ENCODE data around the gene KLHL30.

KLHL30 gene

GRCh38 chr2:238138331-238139195, at the start of gene KLHL30:
Gene KLHL30 (plus strand): TSS chr2:238138668. CDS start chr2:238140755, 2,087 bp downstream.
- Histone ChIP-seq H3K4me1 (ENCODE audit: control insufficient read depth, insufficient read depth, low read length) (peaks cover 16% of the 10 kb centered on the region), H3K9ac (ENCODE audit: low read length) (no peak within 1 kb of the TSS), H3K4me3 (ENCODE audit: low read length) (no peak within 1 kb of the TSS), H3K36me3 (ENCODE audit: control insufficient read depth, insufficient read depth, low read length, severe bottlenecking) (no peaks in the 10 kb centered on the region), H3K9me3 (ENCODE audit: control insufficient read depth, low read length) (no peaks in the 10 kb centered on the region), H3K27me3 (replicated peaks; ENCODE audit: control insufficient read depth, insufficient read depth, low read length) (no peaks in the 10 kb centered on the region)
- DNase-seq (ENCODE audit: low read depth), result no peak

- Histone ChIP-seq H3K4me1 (ENCODE audit: control insufficient read depth, insufficient read depth, low read length) (no peaks in the 10 kb centered on the region), H3K36me3 (ENCODE audit: control insufficient read depth, insufficient read depth, low read length, severe bottlenecking) (no peaks in the 10 kb centered on the region), H3K9ac (ENCODE audit: low read length) (no peak overlapping the region), H3K4me3 (ENCODE audit: low read length) (no peak overlapping the region), H3K9me3 (ENCODE audit: control insufficient read depth, low read length) (no peaks in the 10 kb centered on the region), H3K27me3 (replicated peaks; ENCODE audit: control insufficient read depth, insufficient read depth, low read length) (no peaks in the 10 kb centered on the region)
- no peak for DNase-seq (ENCODE audit: low read depth)
Observed at GRCh38 chr2:238090887-238091286, 47.6 kb upstream of the KLHL30 start.

GRCh38 chr2:238091436-238092060, 46.9 kb upstream of the KLHL30 start:
- Histone ChIP-seq H3K27me3 (replicated peaks; ENCODE audit: control insufficient read depth, insufficient read depth, low read length) (no peaks in the 10 kb centered on the region), H3K4me1 (ENCODE audit: control insufficient read depth, insufficient read depth, low read length) (no peaks in the 10 kb centered on the region), H3K9ac (ENCODE audit: low read length) (no peak overlapping the region), H3K4me3 (ENCODE audit: low read length) (no peak overlapping the region), H3K36me3 (ENCODE audit: control insufficient read depth, insufficient read depth, low read length, severe bottlenecking) (no peaks in the 10 kb centered on the region), H3K9me3 (ENCODE audit: control insufficient read depth, low read length) (no peaks in the 10 kb centered on the region)
- no peak for DNase-seq (ENCODE audit: low read depth)

GRCh38 chr2:238092486-238093035, 45.9 kb upstream of the KLHL30 start:
- no peaks in the 10 kb centered on the region for H3K9me3 ChIP-seq (ENCODE audit: control insufficient read depth, low read length)
- no peak overlapping the region for H3K4me3 ChIP-seq (ENCODE audit: low read length)
- DNase-seq (ENCODE audit: low read depth), result no peak

GRCh38 chr2:238093181-238094140, 45.0 kb upstream of the KLHL30 start:
- Histone ChIP-seq H3K9me3 (ENCODE audit: control insufficient read depth, low read length) (no peaks in the 10 kb centered on the region), H3K27me3 (replicated peaks; ENCODE audit: control insufficient read depth, insufficient read depth, low read length) (no peaks in the 10 kb centered on the region), H3K9ac (ENCODE audit: low read length) (no peak overlapping the region), H3K4me3 (ENCODE audit: low read length) (no peak overlapping the region), H3K4me1 (ENCODE audit: control insufficient read depth, insufficient read depth, low read length) (no peaks in the 10 kb centered on the region), H3K36me3 (ENCODE audit: control insufficient read depth, insufficient read depth, low read length, severe bottlenecking) (no peaks in the 10 kb centered on the region)
- no peak for DNase-seq (ENCODE audit: low read depth)

More at GRCh38 chr2:238092486-238093035, 45.9 kb upstream of the KLHL30 start:
- Histone ChIP-seq H3K9ac (ENCODE audit: low read length) (no peak overlapping the region), H3K27me3 (replicated peaks; ENCODE audit: control insufficient read depth, insufficient read depth, low read length) (no peaks in the 10 kb centered on the region), H3K4me1 (ENCODE audit: control insufficient read depth, insufficient read depth, low read length) (no peaks in the 10 kb centered on the region), H3K36me3 (ENCODE audit: control insufficient read depth, insufficient read depth, low read length, severe bottlenecking) (no peaks in the 10 kb centered on the region)

GRCh38 chr2:238094438-238095022, 43.9 kb upstream of the KLHL30 start:
- no peak overlapping the region for H3K4me3 ChIP-seq (ENCODE audit: low read length)
- no peaks in the 10 kb centered on the region for H3K4me1 ChIP-seq (ENCODE audit: control insufficient read depth, insufficient read depth, low read length)
- H3K9ac ChIP-seq (ENCODE audit: low read length), result no peak overlapping the region
- DNase-seq (ENCODE audit: low read depth), result no peak
- no peaks in the 10 kb centered on the region for H3K9me3 ChIP-seq (ENCODE audit: control insufficient read depth, low read length)
- H3K36me3 ChIP-seq (ENCODE audit: control insufficient read depth, insufficient read depth, low read length, severe bottlenecking), result no peaks in the 10 kb centered on the region
- no peaks in the 10 kb centered on the region for H3K27me3 ChIP-seq (replicated peaks; ENCODE audit: control insufficient read depth, insufficient read depth, low read length)

GRCh38 chr2:238095143-238095542, 43.3 kb upstream of the KLHL30 start:
- Histone ChIP-seq H3K4me3 (ENCODE audit: low read length) (no peak overlapping the region), H3K27me3 (replicated peaks; ENCODE audit: control insufficient read depth, insufficient read depth, low read length) (no peaks in the 10 kb centered on the region), H3K4me1 (ENCODE audit: control insufficient read depth, insufficient read depth, low read length) (no peaks in the 10 kb centered on the region), H3K36me3 (ENCODE audit: control insufficient read depth, insufficient read depth, low read length, severe bottlenecking) (no peaks in the 10 kb centered on the region), H3K9ac (ENCODE audit: low read length) (no peak overlapping the region), H3K9me3 (ENCODE audit: control insufficient read depth, low read length) (no peaks in the 10 kb centered on the region)
- no peak for DNase-seq (ENCODE audit: low read depth)

GRCh38 chr2:238096311-238097011, 42.0 kb upstream of the KLHL30 start:
- Histone ChIP-seq H3K27me3 (replicated peaks; ENCODE audit: control insufficient read depth, insufficient read depth, low read length) (no peaks in the 10 kb centered on the region), H3K9ac (ENCODE audit: low read length) (no peak overlapping the region), H3K4me1 (ENCODE audit: control insufficient read depth, insufficient read depth, low read length) (no peaks in the 10 kb centered on the region), H3K4me3 (ENCODE audit: low read length) (no peak overlapping the region), H3K9me3 (ENCODE audit: control insufficient read depth, low read length) (no peaks in the 10 kb centered on the region), H3K36me3 (ENCODE audit: control insufficient read depth, insufficient read depth, low read length, severe bottlenecking) (no peaks in the 10 kb centered on the region)
- DNase-seq (ENCODE audit: low read depth), result no peak

- DNase-seq (ENCODE audit: low read depth), result no peak
- no peaks in the 10 kb centered on the region for H3K36me3 ChIP-seq (ENCODE audit: control insufficient read depth, insufficient read depth, low read length, severe bottlenecking)
- no peak overlapping the region for H3K4me3 ChIP-seq (ENCODE audit: low read length)
- H3K4me1 ChIP-seq (ENCODE audit: control insufficient read depth, insufficient read depth, low read length), result no peaks in the 10 kb centered on the region
- no peaks in the 10 kb centered on the region for H3K9me3 ChIP-seq (ENCODE audit: control insufficient read depth, low read length)
- no peak overlapping the region for H3K9ac ChIP-seq (ENCODE audit: low read length)
- H3K27me3 ChIP-seq (replicated peaks; ENCODE audit: control insufficient read depth, insufficient read depth, low read length), result peaks cover under 1% of the 10 kb centered on the region
Observed at GRCh38 chr2:238097201-238097987, 41.1 kb upstream of the KLHL30 start.

Measured in adipocyte (in vitro differentiated cells).